Hematopoietic multipotent progenitor cell treated with erythropoietin and hydrocortisone succinate and interleukin-3 and kit ligand, for 15 days (in vitro differentiated cells): ENCODE measurements around the gene KLHDC7B.
"Not testable (repeated sequence)": the region's sequence is repeated elsewhere in the genome, so short reads cannot be mapped to it uniquely, and the experiment has no call there.

Experiments used
- DNase-seq: peaks from one replicate; pipeline ENCODE4 v3.0.0-alpha.2; 2015; ENCODE audit warnings: low spot score

Gene KLHDC7B

GRCh38 chr22:50517495-50518260 lies 28.0 kb upstream of the KLHDC7B start:
- no peak for DNase-seq

- no peak for DNase-seq
Measured at GRCh38 chr22:50518606-50519005, 27.1 kb upstream of the KLHDC7B start.

GRCh38 chr22:50519151-50519550 lies 26.5 kb upstream of the KLHDC7B start:
- no peak for DNase-seq

GRCh38 chr22:50520184-50520583 lies 25.5 kb upstream of the KLHDC7B start:
- not testable (repeated sequence) for DNase-seq

- no peak for DNase-seq
Measured at GRCh38 chr22:50520826-50521453, 24.8 kb upstream of the KLHDC7B start.

GRCh38 chr22:50521710-50522109 lies 24.0 kb upstream of the KLHDC7B start:
- no peak for DNase-seq

- DNase-seq = no peak
Measured at GRCh38 chr22:50522208-50522805, 23.4 kb upstream of the KLHDC7B start.

GRCh38 chr22:50522806-50523438 lies 22.8 kb upstream of the KLHDC7B start:
- DNase-seq = no peak

- no peak for DNase-seq
Measured at GRCh38 chr22:50523458-50523805, 22.3 kb upstream of the KLHDC7B start.

- no peak for DNase-seq
Measured at GRCh38 chr22:50523806-50524675, 21.7 kb upstream of the KLHDC7B start.

- DNase-seq = no peak
Measured at GRCh38 chr22:50524676-50525103, 21.0 kb upstream of the KLHDC7B start.

- peak; percentile 97 for DNase-seq
Measured at GRCh38 chr22:50525104-50525857, 20.4 kb upstream of the KLHDC7B start, which contains the start of gene SCO2. Gene SCO2, minus strand, starts transcription at chr22:50525598. Its CDS starts 1,187 bp downstream, at chr22:50524411.

GRCh38 chr22:50525858-50526107 lies 19.9 kb upstream of the KLHDC7B start:
- no peak for DNase-seq

GRCh38 chr22:50526108-50526833 lies 19.4 kb upstream of the KLHDC7B start:
- peak; percentile 50 for DNase-seq

- no peak for DNase-seq
Measured at GRCh38 chr22:50526834-50527801, 18.6 kb upstream of the KLHDC7B start.

- DNase-seq = no peak
Measured at GRCh38 chr22:50527921-50528681, 17.6 kb upstream of the KLHDC7B start.

- no peak for DNase-seq
Measured at GRCh38 chr22:50528682-50529415, 16.9 kb upstream of the KLHDC7B start.

- DNase-seq = no peak
Measured at GRCh38 chr22:50529416-50529896, 16.2 kb upstream of the KLHDC7B start.
